Spinal cord (tissue), 10 donors: ENCODE measurements around the gene SLC7A5. TPM values are rescaled to one million over a fixed set of nuclear protein-coding genes. Genes with fewer than 3 reads are reported as not detected.
"Not testable (repeated sequence)": the region's sequence is repeated elsewhere in the genome, so short reads cannot be mapped to it uniquely, and the experiment has no call there.

Experiments
- DNase-seq, 6 donors: peaks; one replicate each; pipeline versions ENCODE4 v3.0.0 to v3.0.0-alpha.2; 2013 to 2015; ENCODE audit warnings: low spot score in 6 of 6, low read depth in 4 of 6
- H3K27ac ChIP-seq: one replicate; pipeline ENCODE4 v1.5.1; 2013; ENCODE audit warnings: low read depth, low read length, control low read depth
- H3K27me3 ChIP-seq: one replicate; pipeline ENCODE4 v1.6.1; 2013; ENCODE audit warnings: low read length; ENCODE audit not compliant: control insufficient read depth, insufficient read depth
- H3K36me3 ChIP-seq: one replicate; pipeline ENCODE4 v1.6.1; 2013; ENCODE audit warnings: low read length; ENCODE audit not compliant: control insufficient read depth, insufficient read depth
- H3K4me1 ChIP-seq: one replicate; pipeline ENCODE4 v1.6.1; 2013; ENCODE audit warnings: low read length; ENCODE audit not compliant: control insufficient read depth, insufficient read depth
- H3K4me3 ChIP-seq: one replicate; pipeline ENCODE4 v1.5.1; 2013; ENCODE audit warnings: low read depth, low read length, control low read depth
- H3K9me3 ChIP-seq: one replicate; pipeline ENCODE4 v1.6.1; 2013; ENCODE audit warnings: low read length; ENCODE audit not compliant: control insufficient read depth, insufficient read depth
- WGBS: methylation state at CpG from one replicate; pipeline ENCODE4 v1.1.5; 2013; ENCODE audit warnings: missing lambda C conversion rate; ENCODE audit not compliant: insufficient coverage; 5-methylcytosine and 5-hydroxymethylcytosine counted together
- polyA plus RNA-seq, 2 donors: library from polyadenylated mRNA; unstranded; fragments of 120-200 nt; gene quantifications; one replicate each; pipeline ENCODE4 v1.2.1, GENCODE V29; 2013; ENCODE audit not compliant: insufficient read length in 2 of 2
- small RNA-seq: library from RNA; depleted of rRNA; stranded (forward); fragments of <200 nt; gene quantifications from one replicate; pipeline ENCODE3, GENCODE V24; 2014; ENCODE audit warnings: low replicate concordance
- total RNA-seq, 2 donors: library from RNA; depleted of rRNA in 1 of 2; stranded (reverse); fragments of 120-200 nt in 1 of 2; fragments of >200 nt in 1 of 2; gene quantifications; one replicate each; pipeline versions ENCODE4 v1.2.3 to v1.2.4, GENCODE V29; 2013 to 2014
- donor health status: healthy.

SLC7A5 gene
- total and polyA plus RNA-seq, 4 donors, result 16.6 to 112 (median 65.4) TPM

- not testable (repeated sequence) for DNase-seq, H3K27ac ChIP-seq, H3K9me3 ChIP-seq, H3K4me3 ChIP-seq, H3K27me3 ChIP-seq, H3K36me3 ChIP-seq
- H3K4me1 ChIP-seq, result peaks cover 20% of the 10 kb centered on the region
- 92% methylated on average over 6 of the region's 10 CpGs for WGBS
These were observed 80.4 kb downstream of the SLC7A5 start for GRCh38 chr16:87788730-87789436.

GRCh38 chr16:87787451-87788091 is 81.7 kb downstream of the SLC7A5 start:
- H3K36me3 ChIP-seq, result not testable (repeated sequence)

GRCh38 chr16:87784812-87785211 is 84.5 kb downstream of the SLC7A5 start:
- peaks cover 7% of the 10 kb centered on the region for H3K4me1 ChIP-seq
- no peak for DNase-seq
- H3K9me3 ChIP-seq, result no peaks in the 10 kb centered on the region
- no peak overlapping the region for H3K27ac ChIP-seq
- no peaks in the 10 kb centered on the region for H3K27me3 ChIP-seq
- H3K36me3 ChIP-seq, result no peaks in the 10 kb centered on the region
- H3K4me3 ChIP-seq, result no peak overlapping the region
- 72% methylated on average over 10 of the region's 10 CpGs for WGBS

More at GRCh38 chr16:87787451-87788091, 81.7 kb downstream of the SLC7A5 start:
- H3K27me3 ChIP-seq, H3K27ac ChIP-seq, H3K9me3 ChIP-seq, DNase-seq, H3K4me3 ChIP-seq: not testable (repeated sequence)
- 100% methylated on average over 2 of the region's 2 CpGs for WGBS
- H3K4me1 ChIP-seq, result peaks cover 20% of the 10 kb centered on the region

GRCh38 chr16:87782033-87782432 is 87.3 kb downstream of the SLC7A5 start:
- H3K4me3 ChIP-seq, result no peak overlapping the region
- DNase-seq, result no peak
- H3K27me3 ChIP-seq, result no peaks in the 10 kb centered on the region
- H3K9me3 ChIP-seq, result no peaks in the 10 kb centered on the region
- H3K36me3 ChIP-seq, result no peaks in the 10 kb centered on the region
- H3K4me1 ChIP-seq, result peaks cover 28% of the 10 kb centered on the region
- no CpG with 5 or more reads among the region's 4 CpGs for WGBS
- no peak overlapping the region for H3K27ac ChIP-seq

- Histone ChIP-seq H3K4me1 (peaks cover 28% of the 10 kb centered on the region), H3K9me3 (no peaks in the 10 kb centered on the region), H3K4me3 (no peak overlapping the region), H3K27me3 (no peaks in the 10 kb centered on the region), H3K27ac (no peak overlapping the region), H3K36me3 (no peaks in the 10 kb centered on the region)
- DNase-seq, result no peak
- 74% methylated on average over 9 of the region's 10 CpGs for WGBS
These were observed 88.8 kb downstream of the SLC7A5 start for GRCh38 chr16:87780385-87780989.

Small RNA genes lying within 50 kb of the gene (small RNA-seq; reads per million reads assigned to genes)
- gene MIR6775, result 0.16 reads per million

Other genes starting within 250 kb of the SLC7A5 start
- 10 to 100 TPM; 14.1 to 23.0 TPM for gene KLHDC4, start 103.5 kb downstream of the SLC7A5 start, total RNA-seq
- gene KLHDC4, start 103.5 kb downstream of the SLC7A5 start, polyA plus RNA-seq, result 10 to 100 TPM; 36.9 to 52.3 TPM
- gene CA5A, start 67.0 kb upstream of the SLC7A5 start, total RNA-seq, result under 1 TPM in 1 of 2 donors, not detected in 1; 0.55 TPM
- gene CA5A, start 67.0 kb upstream of the SLC7A5 start, polyA plus RNA-seq, result under 1 TPM; 0.10 to 0.27 TPM
- gene BANP, start 81.9 kb upstream of the SLC7A5 start, total RNA-seq, result 10 to 100 TPM; 20.2 to 21.2 TPM
- 10 to 100 TPM; 17.2 to 27.0 TPM for gene BANP, start 81.9 kb upstream of the SLC7A5 start, polyA plus RNA-seq